GM19099 (cell line): ENCODE results near the gene PPP1R14C.

Experiments used
- POLR2A ChIP-seq: IDR thresholded peaks from 3 replicates; pipeline ENCODE4 v1.6.1; 2011; ENCODE audit warnings: low read depth; ENCODE audit not compliant: insufficient read length; ENCODE audit errors: extremely low read depth

The PPP1R14C gene

DNA sequence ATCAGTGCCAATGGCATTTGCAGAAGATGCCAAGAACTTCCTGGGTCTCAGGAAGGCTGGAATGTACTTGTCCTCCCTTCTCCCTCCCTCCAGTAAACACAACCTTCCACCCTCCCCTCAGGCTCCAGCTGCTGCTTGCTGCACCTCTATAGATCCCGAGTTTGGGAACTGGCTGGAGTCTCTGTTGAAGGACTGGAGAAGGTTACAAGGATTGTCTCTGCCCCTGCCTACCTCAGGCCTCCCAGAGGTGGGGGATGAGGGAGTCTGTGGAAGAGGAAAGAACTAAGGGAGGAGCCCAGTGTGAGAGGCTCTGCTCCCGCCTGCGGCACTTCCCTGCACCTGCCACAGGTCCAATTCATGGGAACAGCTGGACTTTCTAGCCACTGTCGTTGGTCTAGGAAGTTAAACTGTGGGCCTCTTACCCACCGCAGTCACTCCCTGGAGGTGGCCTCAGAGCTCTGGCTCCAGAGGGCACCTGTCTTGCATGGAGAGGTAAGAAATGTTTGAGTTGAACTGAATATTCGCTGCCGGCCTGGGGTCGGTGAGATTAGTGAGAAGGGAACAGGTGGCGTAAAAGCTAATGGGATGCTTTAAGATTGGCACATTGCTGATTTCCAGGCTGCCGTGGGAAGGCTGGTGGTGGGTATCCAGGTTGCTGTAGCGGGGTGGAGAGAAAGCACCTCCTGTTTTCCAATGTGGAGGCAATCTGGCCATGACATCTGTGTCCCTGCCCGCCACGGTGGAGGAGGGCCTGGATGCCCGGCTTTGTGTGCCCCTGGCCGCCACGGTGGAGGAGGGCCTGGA lies 54.3 kb downstream of the PPP1R14C start:
- no peak for TF ChIP-seq POLR2A

GRCh38 chr6:150198532-150198931 lies 55.7 kb downstream of the PPP1R14C start:
- TF ChIP-seq POLR2A: no peak

DNA sequence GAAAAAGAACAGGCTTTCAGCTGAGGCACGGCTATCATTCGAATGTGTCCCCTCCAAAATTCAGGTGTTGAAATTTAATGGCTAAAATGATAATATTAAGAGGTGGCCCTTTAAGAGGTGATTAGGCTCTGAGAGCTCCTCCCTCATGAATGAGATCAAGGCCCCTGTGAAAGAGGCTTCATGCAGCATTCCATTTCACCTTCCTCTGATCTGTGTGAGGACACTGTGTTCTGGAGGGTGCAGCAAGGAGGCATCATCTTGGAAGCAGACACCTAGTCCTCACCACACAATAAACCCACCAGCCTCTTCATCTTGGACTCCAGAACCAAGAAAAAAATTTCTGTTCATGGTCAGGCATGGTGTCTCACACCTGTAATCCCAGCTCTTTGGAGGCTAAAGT lies 56.4 kb downstream of the PPP1R14C start:
- TF ChIP-seq POLR2A: no peak

DNA sequence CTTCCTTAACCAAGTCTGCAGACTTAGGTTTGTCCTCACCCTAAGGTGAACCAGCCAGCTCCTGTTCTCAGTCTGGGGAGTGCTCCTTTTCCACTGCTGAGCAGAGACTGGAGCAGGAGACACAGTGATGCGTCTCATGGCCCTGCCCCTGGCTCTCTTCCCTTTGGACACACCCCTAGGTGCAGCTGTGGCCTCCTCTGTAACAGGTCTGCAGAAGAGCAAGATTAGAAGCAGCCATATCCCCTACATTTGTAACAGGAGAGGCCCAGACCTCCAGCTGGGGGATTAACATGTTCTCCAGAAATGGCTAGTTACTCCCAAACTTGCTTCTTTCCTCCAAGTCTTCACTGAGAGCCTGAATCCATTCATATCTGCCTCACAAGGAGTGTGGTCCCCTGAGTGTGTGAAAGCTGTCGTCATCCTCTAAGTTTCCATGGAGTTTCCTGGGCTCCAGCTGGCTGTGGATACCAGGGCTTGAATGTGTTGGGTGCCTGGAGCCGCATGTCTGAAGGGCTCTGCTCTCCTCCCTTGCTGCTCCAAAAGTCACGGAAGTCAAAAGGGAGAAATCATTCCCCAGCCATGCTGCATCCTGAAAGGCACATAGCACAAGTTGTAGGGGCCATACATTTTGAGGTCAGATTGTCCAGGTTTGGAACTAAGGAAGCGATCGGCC lies 57.7 kb downstream of the PPP1R14C start:
- TF ChIP-seq POLR2A: no peak

DNA sequence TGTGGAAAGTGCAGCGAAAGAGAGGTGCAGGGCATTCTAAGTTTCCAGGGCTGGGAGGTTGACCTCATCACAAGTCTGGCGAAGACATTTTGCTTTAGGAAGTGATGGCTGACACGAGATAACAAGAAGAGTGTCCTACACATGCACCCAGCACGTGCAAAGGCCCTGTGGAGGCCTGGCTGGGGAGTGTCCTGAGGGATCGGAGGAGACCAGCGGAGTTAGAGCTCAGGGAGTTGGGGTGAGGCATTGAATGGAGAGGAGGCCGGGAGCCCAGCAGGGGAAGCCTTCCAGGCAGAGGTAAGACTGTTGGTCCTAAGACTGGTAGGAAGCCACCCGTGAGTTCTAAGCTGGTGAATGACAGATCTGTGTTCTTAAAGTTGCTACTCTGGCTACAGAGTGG lies 58.4 kb downstream of the PPP1R14C start:
- no peak for TF ChIP-seq POLR2A

GRCh38 chr6:150201772-150202329 lies 59.0 kb downstream of the PPP1R14C start:
- TF ChIP-seq POLR2A: no peak

GRCh38 chr6:150202404-150202803 lies 59.6 kb downstream of the PPP1R14C start:
- no peak for TF ChIP-seq POLR2A

- no peak for TF ChIP-seq POLR2A
These were observed 60.1 kb downstream of the PPP1R14C start for GRCh38 chr6:150202934-150203333.

- no peak for TF ChIP-seq POLR2A
These were observed 60.5 kb downstream of the PPP1R14C start for GRCh38 chr6:150203378-150203777.

GRCh38 chr6:150203871-150204545 lies 61.2 kb downstream of the PPP1R14C start:
- TF ChIP-seq POLR2A: no peak

GRCh38 chr6:150204705-150205472 lies 62.0 kb downstream of the PPP1R14C start:
- TF ChIP-seq POLR2A: no peak

GRCh38 chr6:150207931-150208570 lies 65.2 kb downstream of the PPP1R14C start:
- TF ChIP-seq POLR2A: no peak

DNA sequence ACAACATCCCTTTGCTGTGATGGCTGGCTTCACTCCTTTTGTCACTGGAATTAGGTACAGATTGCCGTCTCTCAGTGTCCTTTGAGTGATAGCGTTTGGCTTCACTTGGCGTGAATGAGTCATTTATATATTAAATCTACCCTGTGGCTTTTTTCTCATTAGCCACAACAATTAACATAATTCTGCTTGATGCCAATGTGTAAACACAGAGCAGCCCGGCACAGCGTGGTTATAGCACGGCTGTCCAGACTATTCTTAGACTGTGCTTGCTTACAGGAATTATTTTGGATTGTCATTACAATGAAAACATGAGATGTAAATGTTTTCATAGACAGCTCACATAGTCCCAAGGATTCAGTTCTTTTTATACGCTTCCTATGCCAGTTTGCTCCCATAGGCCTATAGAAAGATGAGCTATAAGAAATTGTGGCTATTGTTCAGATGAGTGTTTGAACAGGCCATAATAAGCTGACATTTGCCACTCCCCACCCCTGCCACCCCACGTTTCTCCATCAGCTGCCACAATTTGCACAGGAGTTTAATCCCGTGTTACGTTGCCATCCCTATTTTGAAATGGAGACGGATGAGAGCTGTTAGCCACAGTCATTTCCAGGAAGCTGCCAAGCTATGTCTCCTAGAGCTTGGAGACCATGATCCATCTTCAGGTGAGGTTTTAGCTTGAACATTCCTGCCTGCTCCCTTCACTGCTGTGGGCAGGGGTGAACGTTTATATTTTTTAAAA lies 65.9 kb downstream of the PPP1R14C start:
- no peak for TF ChIP-seq POLR2A

GRCh38 chr6:150209415-150209814 lies 66.6 kb downstream of the PPP1R14C start:
- TF ChIP-seq POLR2A: no peak
